ENCODE measurements around the gene MYBPC3. TPM values are rescaled to one million over a fixed set of nuclear protein-coding genes. Genes with fewer than 3 reads are reported as not detected.

The MYBPC3 gene
- total RNA-seq, 1 donor from 2014 or later: not detected

- Mint-ChIP-seq H3K36me3 (ENCODE audit: low read depth, unreplicated experiment) (peaks cover 23% of the 10 kb centered on the region), H3K27me3 (ENCODE audit: low read depth, unreplicated experiment) (no peaks in the 10 kb centered on the region), H3K9me3 (ENCODE audit: unreplicated experiment) (no peaks in the 10 kb centered on the region), H3K4me1 (ENCODE audit: low read depth, unreplicated experiment) (no peaks in the 10 kb centered on the region), H3K4me3 (ENCODE audit: unreplicated experiment) (no peak overlapping the region), H3K27ac (ENCODE audit: unreplicated experiment) (no peak overlapping the region)
- H3K27me3 ChIP-seq (ENCODE audit: insufficient read depth, low read length): no peaks in the 10 kb centered on the region
- no peak overlapping the region for H3K27ac ChIP-seq (ENCODE audit: low read depth, low read length)
- no peaks in the 10 kb centered on the region for H3K36me3 ChIP-seq (ENCODE audit: insufficient read depth, low read length)
- no peaks in the 10 kb centered on the region for H3K4me1 ChIP-seq (ENCODE audit: insufficient read depth, low read length)
- H3K79me2 ChIP-seq (ENCODE audit: insufficient read depth, low read length): no peaks in the 10 kb centered on the region
- no peak overlapping the region for H3K9ac ChIP-seq (ENCODE audit: low read length)
- no peak overlapping the region for H3K4me2 ChIP-seq (ENCODE audit: low read length)
- no peaks in the 10 kb centered on the region for H3K9me3 ChIP-seq (ENCODE audit: insufficient read depth, low read depth, low read length)
- no peaks in the 10 kb centered on the region for H4K20me1 ChIP-seq (ENCODE audit: insufficient read depth, low read length)
- no peak overlapping the region for H2AFZ ChIP-seq (ENCODE audit: low read depth, low read length)
- FAIRE-seq (no peak), DNase-seq (ENCODE audit: low read depth) (no peak)
- TF ChIP-seq EZH2 (IDR thresholded peaks at IDR 0.05; ENCODE audit: insufficient read depth, low read length) (no peak), CTCF (IDR thresholded peaks at IDR 0.05; ENCODE audit: insufficient read depth, low read depth, low read length) (no peak)
- H3K4me3 ChIP-seq (ENCODE audit: insufficient read depth, low read depth, low read length): no peak overlapping the region
Measured at GRCh38 chr11:47328449-47329390, 23.8 kb downstream of the MYBPC3 start.

GRCh38 chr11:47327949-47328348 is 24.6 kb downstream of the MYBPC3 start:
- no peaks in the 10 kb centered on the region for H3K4me1 Mint-ChIP-seq (ENCODE audit: low read depth, unreplicated experiment)
- no peaks in the 10 kb centered on the region for H3K27me3 ChIP-seq (ENCODE audit: insufficient read depth, low read length)
- H3K4me3 ChIP-seq (ENCODE audit: insufficient read depth, low read depth, low read length): no peak overlapping the region
- H4K20me1 ChIP-seq (ENCODE audit: insufficient read depth, low read length): no peaks in the 10 kb centered on the region
- H3K4me1 ChIP-seq (ENCODE audit: insufficient read depth, low read length): no peaks in the 10 kb centered on the region
- no peaks in the 10 kb centered on the region for H3K9me3 Mint-ChIP-seq (ENCODE audit: unreplicated experiment)
- H3K4me3 Mint-ChIP-seq (ENCODE audit: unreplicated experiment): no peak overlapping the region
- H3K9me3 ChIP-seq (ENCODE audit: insufficient read depth, low read depth, low read length): no peaks in the 10 kb centered on the region
- no peaks in the 10 kb centered on the region for H3K27me3 Mint-ChIP-seq (ENCODE audit: low read depth, unreplicated experiment)
- no peak overlapping the region for H3K9ac ChIP-seq (ENCODE audit: low read length)
- no peak overlapping the region for H2AFZ ChIP-seq (ENCODE audit: low read depth, low read length)
- H3K4me2 ChIP-seq (ENCODE audit: low read length): no peak overlapping the region
- H3K27ac Mint-ChIP-seq (ENCODE audit: unreplicated experiment): peak overlapping the region; percentile 41
- no peak overlapping the region for H3K27ac ChIP-seq (ENCODE audit: low read depth, low read length)
- no peak for FAIRE-seq
- H3K36me3 ChIP-seq (ENCODE audit: insufficient read depth, low read length): no peaks in the 10 kb centered on the region
- H3K36me3 Mint-ChIP-seq (ENCODE audit: low read depth, unreplicated experiment): peaks cover 23% of the 10 kb centered on the region
- no peaks in the 10 kb centered on the region for H3K79me2 ChIP-seq (ENCODE audit: insufficient read depth, low read length)
- TF ChIP-seq EZH2 (IDR thresholded peaks at IDR 0.05; ENCODE audit: insufficient read depth, low read length): no peak
- TF ChIP-seq CTCF (IDR thresholded peaks at IDR 0.05; ENCODE audit: insufficient read depth, low read depth, low read length): no peak
- no peak for DNase-seq (ENCODE audit: low read depth)

- Mint-ChIP-seq H3K36me3 (ENCODE audit: low read depth, unreplicated experiment) (peaks cover 23% of the 10 kb centered on the region), H3K27me3 (ENCODE audit: low read depth, unreplicated experiment) (no peaks in the 10 kb centered on the region), H3K9me3 (ENCODE audit: unreplicated experiment) (no peaks in the 10 kb centered on the region), H3K4me1 (ENCODE audit: low read depth, unreplicated experiment) (no peaks in the 10 kb centered on the region), H3K27ac (ENCODE audit: unreplicated experiment) (no peak overlapping the region), H3K4me3 (ENCODE audit: unreplicated experiment) (no peak overlapping the region)
- Histone ChIP-seq H3K9ac (ENCODE audit: low read length) (no peak overlapping the region), H3K36me3 (ENCODE audit: insufficient read depth, low read length) (no peaks in the 10 kb centered on the region), H3K79me2 (ENCODE audit: insufficient read depth, low read length) (no peaks in the 10 kb centered on the region), H3K9me3 (ENCODE audit: insufficient read depth, low read depth, low read length) (no peaks in the 10 kb centered on the region), H3K4me2 (ENCODE audit: low read length) (no peak overlapping the region), H3K27ac (ENCODE audit: low read depth, low read length) (no peak overlapping the region), H3K4me3 (ENCODE audit: insufficient read depth, low read depth, low read length) (no peak overlapping the region), H3K27me3 (ENCODE audit: insufficient read depth, low read length) (no peaks in the 10 kb centered on the region), H4K20me1 (ENCODE audit: insufficient read depth, low read length) (no peaks in the 10 kb centered on the region), H2AFZ (ENCODE audit: low read depth, low read length) (no peak overlapping the region), H3K4me1 (ENCODE audit: insufficient read depth, low read length) (no peaks in the 10 kb centered on the region)
- DNase-seq (ENCODE audit: low read depth) (no peak), FAIRE-seq (no peak)
- no peak for TF ChIP-seq EZH2 (IDR thresholded peaks at IDR 0.05; ENCODE audit: insufficient read depth, low read length)
- TF ChIP-seq CTCF (IDR thresholded peaks at IDR 0.05; ENCODE audit: insufficient read depth, low read depth, low read length): no peak
Measured at GRCh38 chr11:47327025-47327424, 25.5 kb downstream of the MYBPC3 start.
